NCI-H1092 (cell line): ENCODE measurements around the gene IKBKE.

ENCODE experiments used
- DNase-seq: peaks from one replicate; lab custom pipeline; 2025; lab: John Stamatoyannopoulos, UW

Gene IKBKE

DNA sequence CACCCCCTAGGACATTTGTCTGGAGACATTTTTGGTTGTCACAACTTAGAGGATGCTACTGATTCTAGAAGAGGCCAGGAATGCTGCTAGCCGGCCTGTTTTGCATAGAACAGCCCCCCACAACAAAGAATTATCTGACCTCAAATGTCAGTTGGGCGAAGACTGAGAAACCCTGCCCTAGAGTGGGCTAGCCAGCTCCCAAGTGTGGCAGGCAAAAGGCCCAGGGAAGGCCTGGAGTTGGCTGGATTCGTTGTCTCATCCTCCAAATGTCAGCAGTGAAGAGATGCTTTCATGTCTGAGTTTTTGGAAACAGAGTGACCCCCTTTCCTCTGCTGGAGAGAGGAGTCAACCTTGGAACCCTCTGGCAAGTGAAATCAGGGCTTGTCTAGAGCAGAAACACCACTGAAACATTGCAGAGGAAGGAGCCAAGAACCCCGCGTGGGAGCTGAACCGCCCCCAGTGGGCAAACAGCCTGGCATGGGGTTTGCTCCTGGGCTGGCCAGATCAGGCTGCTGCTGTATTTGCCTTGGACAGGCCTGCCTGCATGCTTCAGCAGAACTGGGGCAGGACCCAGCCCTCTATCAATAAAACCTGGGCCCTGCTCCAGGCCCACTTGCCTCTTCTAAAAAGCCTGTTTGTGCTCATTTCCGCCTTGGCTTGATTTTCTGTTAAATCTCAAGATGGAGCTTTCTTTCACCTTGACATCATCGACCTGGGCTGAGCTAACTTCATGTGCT lies 69.9 kb downstream of the IKBKE start:
- DNase-seq = peak; percentile 83

DNA sequence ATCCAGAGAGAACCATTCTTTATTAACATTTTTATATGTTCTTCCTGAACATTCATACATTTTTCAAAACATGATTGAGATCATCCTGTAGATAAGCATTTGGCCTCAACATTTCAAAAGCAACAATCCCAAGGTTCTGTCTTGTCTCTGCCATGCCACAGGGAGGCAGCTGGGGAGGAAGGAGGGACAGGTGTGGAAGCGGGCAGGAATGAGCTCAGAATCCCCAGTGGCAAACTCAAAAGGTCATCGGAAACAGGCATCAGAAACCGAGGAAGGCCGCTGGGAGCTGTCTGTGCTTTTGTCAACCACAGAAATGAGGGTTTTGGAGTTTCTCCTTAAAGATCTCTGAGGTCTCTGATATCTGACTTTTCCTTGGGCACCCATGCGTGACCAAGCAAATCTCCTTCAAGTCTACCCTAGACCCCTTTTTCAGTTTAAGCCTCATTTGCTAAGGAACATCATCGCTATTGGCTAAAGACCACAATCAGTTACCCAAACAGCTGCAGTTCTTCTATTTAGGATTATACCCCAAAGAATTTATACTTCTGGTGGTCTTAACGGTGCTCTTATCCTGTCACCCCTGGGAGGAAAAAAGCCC lies 71.1 kb downstream of the IKBKE start:
- DNase-seq = no peak

DNA sequence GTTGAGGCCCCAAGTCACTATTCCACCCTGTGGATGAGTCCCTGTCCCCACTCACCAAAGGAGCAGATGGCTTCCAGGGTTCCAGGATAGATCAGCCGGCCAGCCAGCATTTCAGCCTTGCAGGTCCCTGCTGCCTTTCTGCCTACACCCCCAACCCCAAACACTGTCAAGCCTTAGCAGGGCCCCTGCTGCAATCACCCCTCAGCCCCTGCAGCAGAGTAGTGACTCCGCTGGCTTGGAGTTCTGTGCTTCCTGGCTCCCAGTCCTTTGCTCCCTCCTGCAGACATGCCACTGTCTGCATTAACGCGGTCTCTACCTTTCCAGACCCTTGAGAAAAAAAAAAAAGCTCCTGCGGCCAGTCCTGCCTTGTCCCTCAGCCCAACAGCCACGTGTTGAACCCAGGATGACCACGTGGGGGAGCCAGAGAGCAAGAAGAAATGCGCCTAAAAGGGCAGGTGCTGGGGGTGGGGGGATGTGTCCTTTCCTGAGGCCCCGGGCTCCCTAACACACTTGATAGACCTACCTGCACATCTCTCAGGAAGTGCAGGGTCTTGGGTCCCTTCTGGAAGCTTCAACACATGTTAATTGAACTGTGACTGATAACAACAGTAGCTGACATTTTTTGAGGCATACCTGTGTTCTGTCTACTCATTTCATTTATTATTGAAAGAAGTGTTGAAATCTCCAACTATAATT lies 74.4 kb downstream of the IKBKE start:
- peak; percentile 81 for DNase-seq

DNA sequence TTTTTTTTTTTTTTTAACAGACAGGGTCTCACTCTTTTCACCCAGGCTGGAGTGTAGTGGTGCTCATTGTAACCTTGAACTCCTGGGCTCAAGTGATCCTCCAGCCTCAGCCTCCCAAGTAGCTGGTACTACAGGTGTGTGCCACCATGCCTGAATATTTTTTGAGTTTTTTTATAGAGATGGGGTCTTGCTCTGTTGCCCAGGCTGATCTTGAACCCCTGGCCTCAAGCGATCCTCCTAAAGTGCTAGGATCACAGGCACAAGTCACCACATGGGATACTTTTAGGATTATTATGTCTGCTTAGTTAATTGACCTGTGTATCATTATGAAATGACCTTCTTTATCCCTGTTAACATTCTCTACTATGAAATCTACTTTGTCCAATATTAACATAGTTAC lies 75.1 kb downstream of the IKBKE start:
- DNase-seq = no peak
